Chondrocyte (in vitro differentiated cells): Measurements from ENCODE around the gene ATG2B. TPM values are rescaled to one million over a fixed set of nuclear protein-coding genes. Genes with fewer than 3 reads are reported as not detected.

Source experiments
- DNase-seq: peaks from one replicate; pipeline ENCODE4 v3.0.0; 2021; ENCODE audit warnings: mixed read lengths, low spot score
- H3K27ac Mint-ChIP-seq: one replicate; pipeline ENCODE4 v1.8.0; 2021; ENCODE audit warnings: mild to moderate bottlenecking, moderate library complexity, mixed read lengths; ENCODE audit not compliant: unreplicated experiment
- H3K27me3 Mint-ChIP-seq: 2 replicates; pipeline ENCODE4 v1.8.0; 2021; ENCODE audit warnings: low read depth, mixed read lengths
- H3K36me3 Mint-ChIP-seq: 2 replicates; pipeline ENCODE4 v1.8.0; 2021; ENCODE audit warnings: low read depth, mixed read lengths
- H3K4me1 Mint-ChIP-seq: 2 replicates; pipeline ENCODE4 v1.8.0; 2021; ENCODE audit warnings: low read depth, mild to moderate bottlenecking, mixed read lengths
- H3K4me3 Mint-ChIP-seq: one replicate; pipeline ENCODE4 v1.8.0; 2021; ENCODE audit warnings: mild to moderate bottlenecking, moderate library complexity, mixed read lengths; ENCODE audit not compliant: unreplicated experiment
- H3K9me3 Mint-ChIP-seq: 2 replicates; pipeline ENCODE4 v1.8.0; 2021; ENCODE audit warnings: low read depth, mixed read lengths
- total RNA-seq: library from RNA; stranded (reverse); gene quantifications from 3 replicates; pipeline ENCODE4 v1.2.1, GENCODE V29; 2021
- TF ChIP-seq, protein P1 (sequence below): fragments of 200-600 bp; sonication (generic); IDR thresholded peaks from 2 replicates; pipeline ENCODE4 v1.5.0; 2021; ENCODE audit warnings: antibody characterized with exemption, mild to moderate bottlenecking, moderate library complexity

The ATG2B gene
- total RNA-seq, 1 donor from 2014 or later, result 17.0 TPM

DNA sequence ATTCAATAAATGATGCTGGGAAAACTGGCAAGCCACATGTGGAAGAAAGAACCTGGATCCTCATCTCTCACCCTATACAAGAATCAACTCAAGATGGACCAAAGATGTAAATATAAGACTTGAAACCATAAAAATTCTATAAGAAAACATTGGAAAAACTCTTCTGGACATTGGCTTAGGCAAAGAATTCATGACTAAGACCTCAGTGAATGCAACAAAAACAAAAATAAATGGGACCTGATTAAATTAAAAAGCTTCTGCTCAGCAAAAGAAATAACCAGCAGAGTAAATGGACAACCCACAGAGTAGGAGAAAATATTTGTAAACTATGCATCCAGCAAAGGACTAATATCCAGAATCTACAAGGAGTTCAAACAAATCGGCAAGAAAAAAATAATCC is 24.6 kb downstream of the ATG2B start:
- Mint-ChIP-seq H3K36me3 (peaks cover 17% of the 10 kb centered on the region), H3K27me3 (no peaks in the 10 kb centered on the region), H3K9me3 (peaks cover 5% of the 10 kb centered on the region), H3K27ac (peak overlapping the region; percentile 33), H3K4me3 (no peak overlapping the region), H3K4me1 (peaks cover 12% of the 10 kb centered on the region)
- DNase-seq, result no peak
- TF ChIP-seq, protein P1, sequence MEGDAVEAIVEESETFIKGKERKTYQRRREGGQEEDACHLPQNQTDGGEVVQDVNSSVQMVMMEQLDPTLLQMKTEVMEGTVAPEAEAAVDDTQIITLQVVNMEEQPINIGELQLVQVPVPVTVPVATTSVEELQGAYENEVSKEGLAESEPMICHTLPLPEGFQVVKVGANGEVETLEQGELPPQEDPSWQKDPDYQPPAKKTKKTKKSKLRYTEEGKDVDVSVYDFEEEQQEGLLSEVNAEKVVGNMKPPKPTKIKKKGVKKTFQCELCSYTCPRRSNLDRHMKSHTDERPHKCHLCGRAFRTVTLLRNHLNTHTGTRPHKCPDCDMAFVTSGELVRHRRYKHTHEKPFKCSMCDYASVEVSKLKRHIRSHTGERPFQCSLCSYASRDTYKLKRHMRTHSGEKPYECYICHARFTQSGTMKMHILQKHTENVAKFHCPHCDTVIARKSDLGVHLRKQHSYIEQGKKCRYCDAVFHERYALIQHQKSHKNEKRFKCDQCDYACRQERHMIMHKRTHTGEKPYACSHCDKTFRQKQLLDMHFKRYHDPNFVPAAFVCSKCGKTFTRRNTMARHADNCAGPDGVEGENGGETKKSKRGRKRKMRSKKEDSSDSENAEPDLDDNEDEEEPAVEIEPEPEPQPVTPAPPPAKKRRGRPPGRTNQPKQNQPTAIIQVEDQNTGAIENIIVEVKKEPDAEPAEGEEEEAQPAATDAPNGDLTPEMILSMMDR, result no peak

DNA sequence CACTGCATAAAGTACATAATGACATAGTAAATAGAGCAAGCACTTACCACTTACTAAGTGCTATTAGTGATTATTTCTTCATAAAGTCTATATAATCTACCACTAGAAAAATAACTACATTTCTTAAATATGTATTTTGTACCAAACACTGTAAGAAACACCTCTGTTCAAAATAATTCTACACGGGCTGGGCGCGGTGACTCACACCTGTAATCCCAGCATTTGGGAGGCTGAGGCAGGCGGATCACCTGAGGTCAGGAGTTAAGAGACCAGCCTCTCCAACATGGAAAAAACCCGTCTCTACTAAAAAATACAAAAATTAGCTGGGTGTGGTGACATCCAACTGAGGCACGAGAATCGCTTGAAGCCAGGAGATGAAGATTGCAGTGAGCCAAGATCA is 38.9 kb downstream of the ATG2B start:
- no peak overlapping the region for H3K27ac Mint-ChIP-seq
- H3K9me3 Mint-ChIP-seq, result no peaks in the 10 kb centered on the region

DNA sequence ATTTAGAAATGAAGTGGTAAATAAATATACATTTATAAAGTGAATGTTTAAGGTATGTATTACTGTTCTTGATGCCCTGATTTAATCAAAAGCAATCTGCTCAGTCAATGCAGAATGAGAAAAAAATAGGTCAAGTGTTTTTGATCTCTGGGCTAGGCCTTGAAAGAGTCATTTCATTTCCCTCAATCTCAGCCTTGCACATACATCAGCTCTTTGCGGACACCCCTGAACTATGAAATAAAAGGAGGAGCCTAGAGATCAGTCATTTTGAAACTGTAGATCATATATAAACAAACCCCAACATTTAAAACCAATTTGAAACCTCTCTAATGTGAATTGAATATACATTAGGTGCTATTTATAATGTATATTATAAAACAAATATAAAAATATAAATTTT is 42.5 kb downstream of the ATG2B start:
- H3K27ac Mint-ChIP-seq, result no peak overlapping the region
- H3K36me3 Mint-ChIP-seq, result peaks cover 35% of the 10 kb centered on the region
- no peak overlapping the region for H3K4me3 Mint-ChIP-seq
- DNase-seq, result no peak
- no peaks in the 10 kb centered on the region for H3K27me3 Mint-ChIP-seq
- H3K4me1 Mint-ChIP-seq, result no peaks in the 10 kb centered on the region
- no peaks in the 10 kb centered on the region for H3K9me3 Mint-ChIP-seq
- TF ChIP-seq, protein P1, result no peak

More for the DNA sequence above, 38.9 kb downstream of the ATG2B start:
- no peak overlapping the region for H3K4me3 Mint-ChIP-seq
- H3K4me1 Mint-ChIP-seq, result no peaks in the 10 kb centered on the region
- TF ChIP-seq, protein P1, result no peak
- H3K27me3 Mint-ChIP-seq, result no peaks in the 10 kb centered on the region
- DNase-seq, result no peak
- H3K36me3 Mint-ChIP-seq, result peaks cover 21% of the 10 kb centered on the region

DNA sequence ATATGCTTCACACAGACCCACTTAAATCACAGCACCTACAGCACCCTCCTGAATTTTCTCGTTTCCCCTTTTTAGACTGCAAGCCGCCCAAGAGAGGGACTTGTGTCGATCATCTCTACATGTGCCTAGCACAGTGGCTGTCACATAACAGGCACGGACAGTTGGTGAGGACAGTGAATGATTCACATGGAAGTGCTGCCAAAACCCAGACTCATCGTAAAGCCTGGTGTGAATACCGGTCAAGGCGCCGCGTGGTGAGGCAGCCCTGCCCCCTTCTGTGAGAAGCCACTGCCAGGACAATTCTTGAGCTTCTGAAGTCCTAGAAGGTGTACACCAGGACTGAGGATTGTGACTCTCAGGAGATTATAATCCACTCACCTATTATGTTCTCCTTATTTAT is 44.3 kb downstream of the ATG2B start:
- no peaks in the 10 kb centered on the region for H3K9me3 Mint-ChIP-seq

DNA sequence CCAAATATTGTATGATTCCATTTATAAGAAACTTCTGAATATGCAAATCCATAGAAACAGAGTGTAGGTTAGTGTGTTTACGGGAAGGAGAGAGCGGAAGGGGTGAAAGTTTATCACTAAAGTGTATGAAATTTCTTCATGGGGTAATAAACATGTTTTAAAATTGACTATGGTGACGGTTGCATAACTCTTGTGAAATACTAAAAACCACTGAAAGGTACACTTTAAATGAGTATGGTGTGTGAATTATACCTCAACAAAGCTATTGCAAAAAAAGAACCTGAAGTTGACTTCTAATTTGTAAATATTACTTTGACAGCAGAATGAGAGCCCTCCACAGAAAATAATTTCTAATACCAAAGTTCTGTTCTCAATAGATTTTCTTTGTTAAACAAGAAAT is 47.1 kb downstream of the ATG2B start:
- no peak overlapping the region for H3K4me3 Mint-ChIP-seq
- no peaks in the 10 kb centered on the region for H3K4me1 Mint-ChIP-seq
- H3K9me3 Mint-ChIP-seq, result no peaks in the 10 kb centered on the region
- H3K27ac Mint-ChIP-seq, result no peak overlapping the region
- H3K27me3 Mint-ChIP-seq, result no peaks in the 10 kb centered on the region
- no peak for DNase-seq
- peaks cover 27% of the 10 kb centered on the region for H3K36me3 Mint-ChIP-seq
- TF ChIP-seq, protein P1, result no peak

More for the DNA sequence above, 44.3 kb downstream of the ATG2B start:
- Mint-ChIP-seq H3K4me1 (no peaks in the 10 kb centered on the region), H3K36me3 (peaks cover 34% of the 10 kb centered on the region), H3K4me3 (no peak overlapping the region), H3K27ac (no peak overlapping the region), H3K27me3 (no peaks in the 10 kb centered on the region)
- no peak for DNase-seq
- TF ChIP-seq, protein P1, result no peak
